T-cell (primary cell): ENCODE results near the gene TMEM44. TPM values are rescaled to one million over a fixed set of nuclear protein-coding genes. Genes with fewer than 3 reads are reported as not detected.

ENCODE experiments used
- ATAC-seq, 4 experiments: fragments of 200-7000 bp in 3 of 4; fragments of 150-1000 bp in 1 of 4; cut with Tn5 transposase; replicated peaks in 1 of 4; 1 replicate in 3 of 4; 2 replicates in 1 of 4; pipeline ENCODE4 v1.10.0; 2021; ENCODE audit warnings: moderate library complexity in 3 of 4, mild to moderate bottlenecking in 2 of 4, moderate number of reproducible peaks in 1 of 4
- CTCF ChIA-PET, 2 donors: fragments of 300-600 bp; sonication (Branson Sonifier 250); formaldehyde crosslinking; loops; one replicate each; lab custom pipeline; 2022; ENCODE audit warnings: antibody characterized with exemption in 2 of 2; lab: Charles Lee
- POLR2A ChIA-PET, 2 donors: fragments of 300-600 bp; sonication (Branson Sonifier 250); formaldehyde crosslinking; loops; one replicate each; lab custom pipeline; 2022; ENCODE audit warnings: antibody characterized with exemption in 2 of 2; lab: Charles Lee
- DNase-seq, 35 experiments: peaks; one replicate each; pipeline versions ENCODE4 v3.0.0 to v3.0.0-alpha.2; 2013 to 2023
- H3K27ac ChIP-seq: one replicate; pipeline ENCODE4 v1.5.1; 2013; ENCODE audit warnings: low read length
- H3K27me3 ChIP-seq, 2 experiments: replicated peaks in 1 of 2; 1 replicate in 1 of 2; 2 replicates in 1 of 2; pipeline versions ENCODE4 v1.6.1 to v1.7.0; 2013; ENCODE audit warnings: low read length in 1 of 2, mixed read lengths in 1 of 2; ENCODE audit not compliant: control insufficient read depth in 2 of 2, insufficient read depth in 2 of 2; ENCODE audit errors: extremely low read depth in 1 of 2
- H3K36me3 ChIP-seq, 2 donors: 1 replicate in 1 of 2; 2 replicates in 1 of 2; pipeline versions ENCODE4 v1.6.1 to v1.7.0; 2013; ENCODE audit warnings: low read length in 1 of 2; ENCODE audit not compliant: control insufficient read depth in 2 of 2, insufficient read depth in 1 of 2; ENCODE audit errors: extremely low read depth in 1 of 2
- H3K4me1 ChIP-seq, 2 experiments: 1 replicate in 1 of 2; 2 replicates in 1 of 2; pipeline versions ENCODE4 v1.6.1 to v1.7.0; 2013; ENCODE audit warnings: low read length in 2 of 2, mixed read lengths in 1 of 2; ENCODE audit not compliant: insufficient read depth in 2 of 2, control insufficient read depth in 1 of 2; ENCODE audit errors: extremely low read depth in 1 of 2
- H3K4me3 ChIP-seq, 2 donors: 1 replicate in 1 of 2; 2 replicates in 1 of 2; pipeline versions ENCODE4 v1.5.1 to v1.7.0; 2013; ENCODE audit warnings: mild to moderate bottlenecking in 2 of 2, low read length in 1 of 2, moderate library complexity in 1 of 2; ENCODE audit not compliant: control insufficient read depth in 1 of 2; ENCODE audit errors: extremely low read depth in 1 of 2
- H3K9me3 ChIP-seq: 2 replicates; pipeline ENCODE4 v1.7.0; 2013
- H3K27ac Mint-ChIP-seq, 2 donors: one replicate each; pipeline ENCODE4 v1.8.0; 2020 to 2021; ENCODE audit warnings: mild to moderate bottlenecking in 2 of 2, mixed read lengths in 2 of 2
- H3K27me3 Mint-ChIP-seq, 2 donors: one replicate each; pipeline ENCODE4 v1.8.0; 2021 to 2022; ENCODE audit warnings: mixed read lengths in 2 of 2
- H3K36me3 Mint-ChIP-seq: one replicate; pipeline ENCODE4 v1.8.0; 2021; ENCODE audit warnings: mixed read lengths
- H3K4me1 Mint-ChIP-seq, 3 donors: one replicate each; pipeline ENCODE4 v1.8.0; 2020 to 2022; ENCODE audit warnings: mixed read lengths in 3 of 3, mild to moderate bottlenecking in 1 of 3
- H3K4me3 Mint-ChIP-seq, 3 donors: one replicate each; pipeline ENCODE4 v1.8.0; 2020 to 2022; ENCODE audit warnings: mild to moderate bottlenecking in 3 of 3, mixed read lengths in 3 of 3, moderate library complexity in 3 of 3
- H3K9me3 Mint-ChIP-seq, 3 donors: one replicate each; pipeline ENCODE4 v1.8.0; 2020 to 2022; ENCODE audit warnings: mixed read lengths in 3 of 3
- WGBS: methylation state at CpG from one replicate; pipeline ENCODE4 v1.1.5; 2013; ENCODE audit warnings: missing lambda C conversion rate; ENCODE audit not compliant: insufficient coverage; 5-methylcytosine and 5-hydroxymethylcytosine counted together
- total RNA-seq, 35 experiments: library from RNA in 6 of 35; stranded (reverse) in 6 of 35; fragments of 120-200 nt in 1 of 35; gene quantifications; one replicate each; pipeline versions ENCODE4 v1.2.1 to v1.2.4 and lab custom pipeline; 2013 to 2026

The TMEM44 gene
- total RNA-seq, 5 donors from 2014 or later (not counting 1 experiment from before 2014, with no cell fraction given): 1.6 to 3.3 (median 2.3) TPM

GRCh38 chr3:194537732-194538247 is 95.4 kb downstream of the TMEM44 start:
- H3K27ac Mint-ChIP-seq: no peak overlapping the region
- 90% methylated on average over 6 of the region's 8 CpGs for WGBS
- CTCF ChIA-PET: no interaction called here

More at GRCh38 chr3:194537732-194538247, 95.4 kb downstream of the TMEM44 start:
- H3K9me3 ChIP-seq: no peaks in the 10 kb centered on the region
- POLR2A ChIA-PET: no interaction called here
- H3K4me3 Mint-ChIP-seq: no peak overlapping the region
- no peaks in the 10 kb centered on the region for H3K36me3 Mint-ChIP-seq
- no peak overlapping the region for H3K27ac ChIP-seq
- H3K4me1 ChIP-seq: peaks cover 2 to 3% of the 10 kb centered on the region in 2 experiments
- DNase-seq: no peak
- peaks cover 0 to 4% of the 10 kb centered on the region in 2 experiments for H3K27me3 ChIP-seq
- no peak overlapping the region for H3K4me3 ChIP-seq
- H3K36me3 ChIP-seq: no peaks in the 10 kb centered on the region
- ATAC-seq: no peak
- H3K27me3 Mint-ChIP-seq: peaks cover 0 to 6% of the 10 kb centered on the region in 2 donors
- H3K4me1 Mint-ChIP-seq: peaks cover 8 to 21% (median 11%) of the 10 kb centered on the region in 3 donors
- H3K9me3 Mint-ChIP-seq: peaks cover 4 to 15% (median 15%) of the 10 kb centered on the region in 3 donors

Other genes starting within 250 kb of the TMEM44 start
- 1 to 10 TPM; 5.1 to 8.4 (median 6.3) TPM for gene GP5, start 234.2 kb downstream of the TMEM44 start, total RNA-seq
- gene ATP13A3, start 146.4 kb downstream of the TMEM44 start, total RNA-seq: 10 to 100 TPM; 48.1 to 71.7 (median 52.0) TPM
- 10 to 100 TPM; 40.0 to 83.5 (median 49.5) TPM for gene LSG1, start 38.8 kb upstream of the TMEM44 start, total RNA-seq
- gene FAM43A, start 52.5 kb upstream of the TMEM44 start, total RNA-seq: 10 to 100 TPM in 2 of 5 donors, 1 to 10 TPM in 3; 2.2 to 14.2 (median 8.1) TPM